Fibroblast of lung (primary cell): ENCODE results near the gene ADGRG3. TPM values are rescaled to one million over a fixed set of nuclear protein-coding genes. Genes with fewer than 3 reads are reported as not detected.

Source experiments
- DNase-seq, 2 donors: peaks; one replicate each; pipeline versions ENCODE4 v3.0.0 to v3.0.0-alpha.2; 2010; ENCODE audit warnings: low read depth in 2 of 2
- H2AFZ ChIP-seq: 2 replicates; pipeline ENCODE4 v1.5.1; 2012; ENCODE audit warnings: low read length, control low read depth, inconsistent platforms
- H3K27ac ChIP-seq: 2 replicates; pipeline ENCODE4 v1.5.1; 2011; ENCODE audit warnings: low read length, control low read depth; ENCODE audit not compliant: insufficient read depth
- H3K27me3 ChIP-seq: 2 replicates; pipeline ENCODE4 v1.5.1; 2011; ENCODE audit warnings: mild to moderate bottlenecking, low read length; ENCODE audit not compliant: control insufficient read depth, insufficient read depth
- H3K36me3 ChIP-seq: 2 replicates; pipeline ENCODE4 v1.5.1; 2011; ENCODE audit warnings: low read length; ENCODE audit not compliant: control insufficient read depth, insufficient read depth
- H3K4me1 ChIP-seq: 2 replicates; pipeline ENCODE4 v1.5.1; 2011; ENCODE audit warnings: low read length; ENCODE audit not compliant: control insufficient read depth, insufficient read depth; ENCODE audit errors: extremely low read depth
- H3K4me2 ChIP-seq: 2 replicates; pipeline ENCODE4 v1.5.1; 2011; ENCODE audit warnings: low read length, control low read depth; ENCODE audit not compliant: insufficient read depth; ENCODE audit errors: extremely low read depth
- H3K4me3 ChIP-seq, 4 experiments: fragments of 200-600 bp in 1 of 4; sonication (generic) in 1 of 4; replicated peaks in 1 of 4; 2 replicates each; pipeline ENCODE4 v1.5.1; 2011 to 2016; ENCODE audit warnings: low read length in 4 of 4, low read depth in 3 of 4, mild to moderate bottlenecking in 3 of 4, control low read depth in 2 of 4, inconsistent platforms in 1 of 4, mixed read lengths in 1 of 4; ENCODE audit not compliant: insufficient read depth in 1 of 4; ENCODE audit errors: control extremely low read depth in 1 of 4
- H3K79me2 ChIP-seq: 2 replicates; pipeline ENCODE4 v1.5.1; 2012; ENCODE audit warnings: mild to moderate bottlenecking, low read length, inconsistent platforms; ENCODE audit not compliant: control insufficient read depth, insufficient read depth
- H3K9ac ChIP-seq: 2 replicates; pipeline ENCODE4 v1.5.1; 2011; ENCODE audit warnings: mild to moderate bottlenecking, low read length, control low read depth; ENCODE audit not compliant: insufficient read depth
- H3K9me3 ChIP-seq: 2 replicates; pipeline ENCODE4 v1.5.1; 2012; ENCODE audit warnings: low read depth, low read length; ENCODE audit not compliant: control insufficient read depth, insufficient read depth
- H4K20me1 ChIP-seq: 2 replicates; pipeline ENCODE4 v1.5.1; 2011; ENCODE audit warnings: low read length; ENCODE audit not compliant: control insufficient read depth, insufficient read depth; ENCODE audit errors: extremely low read depth
- CTCF ChIP-seq, 2 donors: IDR thresholded peaks in 1 of 2; conservative IDR thresholded peaks in 1 of 2; 1 replicate in 1 of 2; 2 replicates in 1 of 2; pipeline ENCODE4 v1.5.1; 2011 to 2012; ENCODE audit warnings: low read length in 2 of 2, control low read depth in 1 of 2, inconsistent platforms in 1 of 2, low read depth in 1 of 2, mild to moderate bottlenecking in 1 of 2
- EZH2 ChIP-seq: IDR thresholded peaks from 2 replicates; pipeline ENCODE4 v1.5.1; 2012; ENCODE audit warnings: low read length, control low read depth, mild to moderate bottlenecking; ENCODE audit errors: missing control alignments
- polyA plus RNA-seq, 2 donors: library from polyadenylated mRNA; depleted of rRNA in 1 of 2; stranded (reverse) in 1 of 2; unstranded in 1 of 2; fragments of >200 nt; gene quantifications; 2 replicates each; pipeline ENCODE4 v1.2.1, GENCODE V29; 2011 to 2012; ENCODE audit warnings: missing spikeins in 1 of 2
- total RNA-seq: library from RNA; depleted of rRNA; stranded (reverse); fragments of >200 nt; gene quantifications from 2 replicates; pipeline ENCODE4 v1.2.1, GENCODE V29; 2014

Gene ADGRG3
- total and polyA plus RNA-seq, 2 donors (not counting 1 experiment from before 2014, with no cell fraction given), result not detected

- no peak overlapping the region for H2AFZ ChIP-seq
- TF ChIP-seq CTCF (conservative IDR thresholded peaks at IDR 0.05 in 1 of 2, IDR thresholded peaks at IDR 0.05 in 1 of 2; ENCODE audit: low read depth in 1 of 2, low read length in 2 of 2) (no peak), EZH2 (no peak)
- no peak overlapping the region for H3K9ac ChIP-seq
Measured at GRCh38 chr16:57646388-57647039, 21.6 kb upstream of the ADGRG3 start.

DNA sequence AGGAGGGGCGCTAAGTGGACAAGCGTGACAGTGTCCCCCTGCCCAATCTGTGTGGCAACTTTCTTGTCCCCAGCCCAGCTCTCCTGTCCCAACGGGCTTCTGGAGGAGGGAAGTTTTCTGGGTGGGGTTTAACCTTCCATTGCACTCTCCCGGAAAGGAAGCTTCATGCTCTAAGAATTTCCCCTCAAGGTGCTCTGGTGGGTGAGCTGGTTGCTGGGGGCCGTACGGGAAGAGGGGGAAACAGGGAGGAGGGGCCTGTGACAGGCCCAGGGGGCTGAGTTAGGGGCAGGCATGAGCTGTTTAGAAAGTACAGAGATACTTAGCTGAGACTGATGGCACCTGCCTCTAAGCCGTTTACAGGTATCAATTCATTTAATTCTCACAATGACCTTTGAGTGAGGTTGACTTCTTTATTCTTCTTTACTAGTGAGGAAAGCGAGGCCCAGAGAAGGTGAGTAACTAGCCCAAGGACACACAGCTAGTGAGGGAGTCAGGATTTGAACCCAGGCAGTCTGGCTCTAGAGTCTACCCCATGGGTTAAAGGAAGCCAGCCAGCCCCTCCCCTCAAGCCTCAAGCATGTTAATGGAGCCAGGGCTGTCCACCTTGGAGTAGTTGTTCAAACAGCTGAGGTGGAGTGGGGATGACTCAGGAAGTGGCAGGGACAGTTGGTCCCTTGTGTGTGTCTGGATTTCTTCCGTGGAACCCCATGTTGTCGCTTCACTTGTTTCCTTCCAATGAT lies 20.8 kb upstream of the ADGRG3 start:
- Histone ChIP-seq H3K4me1 (peaks cover 8% of the 10 kb centered on the region), H3K27ac (no peak overlapping the region), H3K9ac (no peak overlapping the region), H3K9me3 (no peaks in the 10 kb centered on the region), H3K4me3 (no peak overlapping the region), H4K20me1 (no peaks in the 10 kb centered on the region), H3K36me3 (no peaks in the 10 kb centered on the region), H3K27me3 (no peaks in the 10 kb centered on the region), H3K4me2 (no peak overlapping the region), H3K79me2 (no peaks in the 10 kb centered on the region), H2AFZ (no peak overlapping the region)
- no peak for DNase-seq
- no peak for TF ChIP-seq CTCF (conservative IDR thresholded peaks at IDR 0.05 in 1 of 2, IDR thresholded peaks at IDR 0.05 in 1 of 2; ENCODE audit: low read depth in 1 of 2, low read length in 2 of 2)
- TF ChIP-seq EZH2, result no peak

More at GRCh38 chr16:57646388-57647039, 21.6 kb upstream of the ADGRG3 start:
- Histone ChIP-seq H3K9me3 (no peaks in the 10 kb centered on the region), H3K4me2 (no peak overlapping the region), H4K20me1 (no peaks in the 10 kb centered on the region), H3K36me3 (no peaks in the 10 kb centered on the region), H3K4me1 (peaks cover 8% of the 10 kb centered on the region), H3K27me3 (no peaks in the 10 kb centered on the region), H3K4me3 (no peak overlapping the region), H3K27ac (no peak overlapping the region), H3K79me2 (no peaks in the 10 kb centered on the region)
- no peak for DNase-seq

DNA sequence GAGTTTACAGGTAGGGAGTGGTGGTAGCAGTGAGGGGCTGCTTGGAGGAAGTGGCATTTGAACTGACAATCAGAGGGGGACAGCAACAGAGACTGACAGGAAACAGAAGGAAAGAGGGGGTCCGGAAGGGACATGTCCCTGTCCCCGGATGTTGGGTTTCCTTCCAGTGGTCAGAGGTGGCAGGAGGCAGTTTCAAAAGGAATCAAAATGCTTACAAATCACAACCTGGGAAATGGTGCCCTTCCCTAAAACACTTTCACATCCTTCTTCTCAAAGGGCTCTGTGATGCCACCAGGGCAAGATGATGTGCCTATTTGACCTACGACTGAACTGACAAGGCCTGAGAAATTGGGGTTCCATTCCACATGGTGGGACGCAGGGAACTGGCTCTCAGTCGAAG lies 20.0 kb upstream of the ADGRG3 start:
- H2AFZ ChIP-seq, result no peak overlapping the region

More for the DNA sequence above, 20.0 kb upstream of the ADGRG3 start:
- H3K36me3 ChIP-seq, result no peaks in the 10 kb centered on the region
- TF ChIP-seq EZH2, result no peak
- TF ChIP-seq CTCF (conservative IDR thresholded peaks at IDR 0.05 in 1 of 2, IDR thresholded peaks at IDR 0.05 in 1 of 2; ENCODE audit: low read depth in 1 of 2, low read length in 2 of 2), result no peak
- no peaks in the 10 kb centered on the region for H4K20me1 ChIP-seq
- no peaks in the 10 kb centered on the region for H3K9me3 ChIP-seq
- no peak overlapping the region for H3K27ac ChIP-seq
- peaks cover 5% of the 10 kb centered on the region for H3K4me1 ChIP-seq
- no peak overlapping the region for H3K4me3 ChIP-seq
- no peak for DNase-seq
- H3K4me2 ChIP-seq, result no peak overlapping the region
- H3K27me3 ChIP-seq, result no peaks in the 10 kb centered on the region
- no peaks in the 10 kb centered on the region for H3K79me2 ChIP-seq
- no peak overlapping the region for H3K9ac ChIP-seq
